Suprapubic skin (tissue), 4 donors: ENCODE measurements around the gene TANC1.

ENCODE experiments used
- POLR2A ChIP-seq, 2 donors: fragments of 450-650 bp; IDR thresholded peaks; one replicate each; pipeline ENCODE4 v1.6.1; 2017; ENCODE audit warnings: antibody characterized with exemption in 2 of 2, mild to moderate bottlenecking in 2 of 2, moderate library complexity in 2 of 2
- POLR2AphosphoS5 ChIP-seq, 3 donors: sonication (generic); formaldehyde crosslinking; IDR thresholded peaks; one replicate each; pipeline ENCODE4 v1.6.1; 2017; ENCODE audit warnings: antibody characterized with exemption in 3 of 3
- TF ChIP-seq, protein P1 (sequence below), 2 donors: fragments of 200-600 bp in 1 of 2; fragments of 450-650 bp in 1 of 2; sonication (generic) in 1 of 2; IDR thresholded peaks; one replicate each; pipeline ENCODE4 v1.5.1; 2016 to 2019; ENCODE audit warnings: antibody characterized with exemption in 2 of 2, mild to moderate bottlenecking in 1 of 2, moderate library complexity in 1 of 2

DNA sequence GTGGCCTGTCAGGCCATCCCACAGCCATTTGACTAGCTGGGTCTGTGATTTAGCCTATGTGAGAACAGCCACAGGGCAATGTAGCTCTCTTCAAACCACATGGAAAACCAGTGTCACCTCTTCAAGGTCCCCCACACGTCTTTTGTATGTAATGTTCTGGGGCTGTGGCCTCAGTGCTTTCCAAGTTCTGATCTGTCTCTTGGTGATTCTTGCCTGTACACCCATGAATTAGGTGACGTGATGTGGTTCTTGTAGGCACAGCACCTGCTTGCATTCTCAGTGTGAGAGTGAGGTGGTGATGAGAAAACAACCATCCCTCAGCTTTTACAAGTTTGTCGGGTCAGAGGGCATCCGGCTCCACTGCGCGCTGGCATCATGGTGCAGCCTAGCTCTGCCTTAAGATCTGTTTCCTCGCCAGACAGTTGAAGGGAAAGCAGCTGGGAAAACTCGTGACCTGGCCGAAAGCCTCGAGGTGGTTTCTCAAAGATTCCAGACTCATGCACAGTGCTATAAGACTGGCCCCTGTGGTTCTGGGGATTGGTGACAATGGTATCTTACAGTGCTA, 125.8 kb downstream of the TANC1 start:
- no peak for TF ChIP-seq POLR2AphosphoS5 (IDR thresholded peaks at IDR 0.05)
- TF ChIP-seq, protein P1, sequence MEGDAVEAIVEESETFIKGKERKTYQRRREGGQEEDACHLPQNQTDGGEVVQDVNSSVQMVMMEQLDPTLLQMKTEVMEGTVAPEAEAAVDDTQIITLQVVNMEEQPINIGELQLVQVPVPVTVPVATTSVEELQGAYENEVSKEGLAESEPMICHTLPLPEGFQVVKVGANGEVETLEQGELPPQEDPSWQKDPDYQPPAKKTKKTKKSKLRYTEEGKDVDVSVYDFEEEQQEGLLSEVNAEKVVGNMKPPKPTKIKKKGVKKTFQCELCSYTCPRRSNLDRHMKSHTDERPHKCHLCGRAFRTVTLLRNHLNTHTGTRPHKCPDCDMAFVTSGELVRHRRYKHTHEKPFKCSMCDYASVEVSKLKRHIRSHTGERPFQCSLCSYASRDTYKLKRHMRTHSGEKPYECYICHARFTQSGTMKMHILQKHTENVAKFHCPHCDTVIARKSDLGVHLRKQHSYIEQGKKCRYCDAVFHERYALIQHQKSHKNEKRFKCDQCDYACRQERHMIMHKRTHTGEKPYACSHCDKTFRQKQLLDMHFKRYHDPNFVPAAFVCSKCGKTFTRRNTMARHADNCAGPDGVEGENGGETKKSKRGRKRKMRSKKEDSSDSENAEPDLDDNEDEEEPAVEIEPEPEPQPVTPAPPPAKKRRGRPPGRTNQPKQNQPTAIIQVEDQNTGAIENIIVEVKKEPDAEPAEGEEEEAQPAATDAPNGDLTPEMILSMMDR (IDR thresholded peaks at IDR 0.05), result no peak
- TF ChIP-seq POLR2A (IDR thresholded peaks at IDR 0.05), result no peak
